HUES48 (cell line): ENCODE results near the gene ABCA7.

ENCODE experiments used
- H3K27ac ChIP-seq: one replicate; pipeline ENCODE4 v1.7.0; 2013; ENCODE audit warnings: low read depth, low read length, inconsistent platforms
- H3K27me3 ChIP-seq: 2 replicates; pipeline ENCODE4 v1.6.1; 2013; ENCODE audit warnings: mild to moderate bottlenecking, low read length; ENCODE audit not compliant: control insufficient read depth, insufficient read depth
- H3K36me3 ChIP-seq: 2 replicates; pipeline ENCODE4 v1.6.1; 2013; ENCODE audit warnings: low read length; ENCODE audit not compliant: control insufficient read depth, insufficient read depth
- H3K4me1 ChIP-seq: 2 replicates; pipeline ENCODE4 v1.6.1; 2013; ENCODE audit warnings: mild to moderate bottlenecking, low read length; ENCODE audit not compliant: control insufficient read depth, insufficient read depth
- H3K4me3 ChIP-seq: 2 replicates; pipeline ENCODE4 v1.5.1; 2013; ENCODE audit warnings: mild to moderate bottlenecking, low read depth, low read length
- H3K9ac ChIP-seq: 2 replicates; pipeline ENCODE4 v1.6.1; 2013; ENCODE audit warnings: mild to moderate bottlenecking, low read depth, low read length, moderate library complexity
- H3K9me3 ChIP-seq: 2 replicates; pipeline ENCODE4 v1.6.1; 2013; ENCODE audit warnings: low read length; ENCODE audit not compliant: control insufficient read depth, insufficient read depth

ABCA7 gene

GRCh38 chr19:1054102-1055027 is 14.5 kb downstream of the ABCA7 start:
- Histone ChIP-seq H3K4me1 (no peaks in the 10 kb centered on the region), H3K4me3 (no peak overlapping the region), H3K9ac (no peak overlapping the region), H3K27me3 (no peaks in the 10 kb centered on the region), H3K27ac (no peak overlapping the region), H3K9me3 (peaks cover 29% of the 10 kb centered on the region), H3K36me3 (peaks cover 22% of the 10 kb centered on the region; the same call in 1 of the 2 replicates)

- no peak overlapping the region for H3K27ac ChIP-seq
- peaks cover 22% of the 10 kb centered on the region; the same call in 1 of the 2 replicates for H3K36me3 ChIP-seq
- H3K4me1 ChIP-seq = no peaks in the 10 kb centered on the region
- peaks cover 29% of the 10 kb centered on the region for H3K9me3 ChIP-seq
- no peaks in the 10 kb centered on the region for H3K27me3 ChIP-seq
- no peak overlapping the region for H3K9ac ChIP-seq
- no peak overlapping the region for H3K4me3 ChIP-seq
Measured at GRCh38 chr19:1055028-1055425, 15.1 kb downstream of the ABCA7 start.

GRCh38 chr19:1055886-1056620 is 16.1 kb downstream of the ABCA7 start:
- Histone ChIP-seq H3K9ac (no peak overlapping the region), H3K36me3 (peaks cover 22% of the 10 kb centered on the region; the same call in 1 of the 2 replicates)

GRCh38 chr19:1057176-1057855 is 17.4 kb downstream of the ABCA7 start:
- Histone ChIP-seq H3K27me3 (no peaks in the 10 kb centered on the region), H3K4me3 (no peak overlapping the region), H3K36me3 (peaks cover 22% of the 10 kb centered on the region; the same call in 1 of the 2 replicates), H3K4me1 (no peaks in the 10 kb centered on the region), H3K27ac (no peak overlapping the region), H3K9ac (no peak overlapping the region), H3K9me3 (peaks cover 29% of the 10 kb centered on the region)

More at GRCh38 chr19:1055886-1056620, 16.1 kb downstream of the ABCA7 start:
- Histone ChIP-seq H3K4me3 (no peak overlapping the region), H3K27me3 (no peaks in the 10 kb centered on the region), H3K9me3 (peaks cover 29% of the 10 kb centered on the region), H3K4me1 (no peaks in the 10 kb centered on the region), H3K27ac (no peak overlapping the region)

- H3K27ac ChIP-seq = no peak overlapping the region
Measured at GRCh38 chr19:1058112-1058511, 18.2 kb downstream of the ABCA7 start.

GRCh38 chr19:1060689-1061088 is 20.8 kb downstream of the ABCA7 start:
- Histone ChIP-seq H3K27ac (no peak overlapping the region), H3K9me3 (peaks cover 29% of the 10 kb centered on the region), H3K4me1 (peaks cover 7% of the 10 kb centered on the region; the same call in 1 of the 2 replicates), H3K9ac (no peak overlapping the region), H3K27me3 (peaks cover 5% of the 10 kb centered on the region), H3K36me3 (peaks cover 22% of the 10 kb centered on the region; the same call in 1 of the 2 replicates), H3K4me3 (no peak overlapping the region)

More at GRCh38 chr19:1058112-1058511, 18.2 kb downstream of the ABCA7 start:
- Histone ChIP-seq H3K9me3 (peaks cover 29% of the 10 kb centered on the region), H3K4me1 (no peaks in the 10 kb centered on the region), H3K36me3 (peaks cover 22% of the 10 kb centered on the region; the same call in 1 of the 2 replicates), H3K9ac (no peak overlapping the region), H3K27me3 (no peaks in the 10 kb centered on the region), H3K4me3 (no peak overlapping the region)

- no peak overlapping the region for H3K27ac ChIP-seq
- peaks cover 18% of the 10 kb centered on the region for H3K27me3 ChIP-seq
- H3K9me3 ChIP-seq = peaks cover 20% of the 10 kb centered on the region
- no peak overlapping the region for H3K9ac ChIP-seq
- no peak overlapping the region for H3K4me3 ChIP-seq
- H3K4me1 ChIP-seq = peaks cover 10% of the 10 kb centered on the region; the same call in 1 of the 2 replicates
- H3K36me3 ChIP-seq = peaks cover 13% of the 10 kb centered on the region; the same call in 1 of the 2 replicates
Measured at GRCh38 chr19:1061987-1062386, 22.1 kb downstream of the ABCA7 start.

GRCh38 chr19:1062387-1063029 is 22.6 kb downstream of the ABCA7 start:
- Histone ChIP-seq H3K9ac (no peak overlapping the region), H3K9me3 (peaks cover 15% of the 10 kb centered on the region), H3K4me3 (no peak overlapping the region), H3K4me1 (peaks cover 10% of the 10 kb centered on the region; the same call in 1 of the 2 replicates), H3K27ac (no peak overlapping the region), H3K36me3 (peaks cover 9% of the 10 kb centered on the region; the same call in 1 of the 2 replicates), H3K27me3 (peaks cover 18% of the 10 kb centered on the region)

GRCh38 chr19:1063030-1063908 is 23.4 kb downstream of the ABCA7 start:
- Histone ChIP-seq H3K27me3 (peaks cover 21% of the 10 kb centered on the region), H3K9me3 (peaks cover 8% of the 10 kb centered on the region), H3K27ac (no peak overlapping the region), H3K4me1 (peaks cover 10% of the 10 kb centered on the region; the same call in 1 of the 2 replicates), H3K4me3 (no peak overlapping the region), H3K36me3 (peaks cover 7% of the 10 kb centered on the region; the same call in 1 of the 2 replicates), H3K9ac (no peak overlapping the region)
